Endothelial cell of umbilical vein (primary cell): ENCODE measurements around the gene PPIL6. TPM values are rescaled to one million over a fixed set of nuclear protein-coding genes. Genes with fewer than 3 reads are reported as not detected.

ENCODE experiments used
- BruUV-seq: library from RNA; stranded (reverse); fragments of 400-500 nt; replicated peaks from 2 replicates; lab custom pipeline; 2021; lab: Mats Ljungman, UMichigan
- CTCF ChIA-PET: fragments of 300-600, 350-600 bp; sonication (Branson Sonifier 250); formaldehyde crosslinking; loops from one replicate; lab custom pipeline; 2021; ENCODE audit warnings: antibody characterized with exemption, inconsistent platforms; lab: Charles Lee
- POLR2A ChIA-PET: fragments of 300-600, 350-600 bp; sonication (Branson Sonifier 250); formaldehyde crosslinking; loops from one replicate; lab custom pipeline; 2021; ENCODE audit warnings: antibody characterized with exemption, inconsistent platforms; lab: Charles Lee
- DNase-seq: peaks from one replicate; pipeline ENCODE4 v3.0.0-alpha.2; 2011; ENCODE audit warnings: low read depth, low spot score
- FAIRE-seq: peaks from 2 replicates; lab custom pipeline; 2011; peaks lifted over from hg19 to GRCh38; lab: Jason Lieb, UNC
- H2AFZ ChIP-seq: 2 replicates; pipeline ENCODE4 v1.6.0; 2012; ENCODE audit warnings: low read depth, low read length, control low read depth, inconsistent platforms
- H3K27ac ChIP-seq: 2 replicates; pipeline ENCODE4 v1.5.1; 2011; ENCODE audit warnings: low read depth, mild to moderate bottlenecking, control low read depth, low read length, moderate library complexity; ENCODE audit not compliant: insufficient read depth
- H3K27me3 ChIP-seq, 2 experiments: 2 replicates each; pipeline versions ENCODE4 v1.6.0 to v1.6.1; 2011; ENCODE audit warnings: low read length in 2 of 2, mixed read lengths in 1 of 2; ENCODE audit not compliant: control insufficient read depth in 2 of 2, insufficient read depth in 2 of 2
- H3K36me3 ChIP-seq, 2 experiments: 2 replicates in 1 of 2; 3 replicates in 1 of 2; pipeline ENCODE4 v1.5.1; 2011; ENCODE audit warnings: low read length in 2 of 2, mild to moderate bottlenecking in 1 of 2, moderate library complexity in 1 of 2; ENCODE audit not compliant: control insufficient read depth in 2 of 2, insufficient read depth in 2 of 2; ENCODE audit errors: extremely low read depth in 1 of 2
- H3K4me1 ChIP-seq: 3 replicates; pipeline ENCODE4 v1.5.1; 2011; ENCODE audit warnings: mild to moderate bottlenecking, low read length; ENCODE audit not compliant: control insufficient read depth, insufficient read depth; ENCODE audit errors: extremely low read depth
- H3K4me2 ChIP-seq: 2 replicates; pipeline ENCODE4 v1.6.1; 2011; ENCODE audit warnings: low read length, control low read depth, mixed read lengths; ENCODE audit not compliant: insufficient read depth
- H3K4me3 ChIP-seq, 3 experiments: fragments of 200-600 bp in 1 of 3; sonication (generic), shearing (Covaris generic) in 1 of 3; replicated peaks in 1 of 3; 2 replicates each; pipeline ENCODE4 v1.5.1; 2011 to 2016; ENCODE audit warnings: control low read depth in 3 of 3, low read length in 3 of 3, mild to moderate bottlenecking in 2 of 3, inconsistent platforms in 1 of 3, low read depth in 1 of 3, moderate library complexity in 1 of 3; ENCODE audit not compliant: insufficient read depth in 1 of 3
- H3K79me2 ChIP-seq: 2 replicates; pipeline ENCODE4 v1.6.0; 2012; ENCODE audit warnings: low read length, inconsistent platforms; ENCODE audit not compliant: control insufficient read depth, insufficient read depth
- H3K9ac ChIP-seq: replicated peaks from 2 replicates; pipeline ENCODE3; 2011; ENCODE audit warnings: low read length, control low read depth; ENCODE audit not compliant: insufficient read depth; ENCODE audit errors: extremely low read depth
- H3K9me1 ChIP-seq: replicated peaks from 3 replicates; pipeline ENCODE4 v1.6.0; 2011; ENCODE audit warnings: mild to moderate bottlenecking, low read length; ENCODE audit not compliant: control insufficient read depth, insufficient read depth; ENCODE audit errors: extremely low read depth
- H3K9me3 ChIP-seq: replicated peaks from 2 replicates; pipeline ENCODE4 v1.5.1; 2012; ENCODE audit warnings: low read length, inconsistent platforms; ENCODE audit not compliant: control insufficient read depth, insufficient read depth
- H4K20me1 ChIP-seq: replicated peaks from 2 replicates; pipeline ENCODE3; 2011; ENCODE audit warnings: mild to moderate bottlenecking, low read length; ENCODE audit not compliant: control insufficient read depth, insufficient read depth; ENCODE audit errors: extremely low read depth
- CTCF ChIP-seq, 2 donors: IDR thresholded peaks; 1 replicate in 1 of 2; 2 replicates in 1 of 2; pipeline ENCODE4 v1.5.1; 2011; ENCODE audit warnings: low read length in 2 of 2, mild to moderate bottlenecking in 2 of 2, moderate library complexity in 2 of 2, control low read depth in 1 of 2, inconsistent platforms in 1 of 2, low read depth in 1 of 2; ENCODE audit not compliant: insufficient read depth in 1 of 2; ENCODE audit errors: extremely low read depth in 1 of 2
- EZH2 ChIP-seq: IDR thresholded peaks from 2 replicates; pipeline ENCODE4 v1.6.1; 2012; ENCODE audit warnings: borderline replicate concordance, low read depth, mild to moderate bottlenecking, moderate library complexity, low read length, inconsistent platforms; ENCODE audit not compliant: severe bottlenecking
- FOS ChIP-seq: IDR thresholded peaks from 2 replicates; pipeline ENCODE4 v1.6.1; 2011; ENCODE audit warnings: mild to moderate bottlenecking, low read length, moderate library complexity, borderline replicate concordance; ENCODE audit not compliant: insufficient read depth
- GATA2 ChIP-seq: IDR thresholded peaks from 2 replicates; pipeline ENCODE4 v1.7.0; 2011; ENCODE audit warnings: low read depth, mild to moderate bottlenecking, moderate library complexity, mixed read lengths, low read length; ENCODE audit not compliant: insufficient read length, insufficient read depth
- JUN ChIP-seq: IDR thresholded peaks from 2 replicates; pipeline ENCODE4 v1.6.1; 2011; ENCODE audit warnings: borderline replicate concordance, low read depth; ENCODE audit not compliant: insufficient read length, insufficient read depth
- MAX ChIP-seq: IDR thresholded peaks from 2 replicates; pipeline ENCODE4 v1.6.1; 2011; ENCODE audit not compliant: insufficient read depth, insufficient read length
- MYC ChIP-seq: IDR thresholded peaks from one replicate; pipeline ENCODE4 v1.6.1; 2011; ENCODE audit warnings: mild to moderate bottlenecking, low read depth, low read length
- POLR2A ChIP-seq: IDR thresholded peaks from 2 replicates; pipeline ENCODE4 v1.6.1; 2012; ENCODE audit warnings: low read depth, mild to moderate bottlenecking, control low read depth, low read length
- POLR2AphosphoS5 ChIP-seq: IDR thresholded peaks from 2 replicates; pipeline ENCODE4 v1.6.1; 2012; ENCODE audit warnings: low read depth, mild to moderate bottlenecking, control low read depth, low read length, moderate library complexity; ENCODE audit not compliant: insufficient read depth
- dilution Hi-C: fragments of 300-500 bp; cut with MboI; formaldehyde crosslinking; loops from one replicate; pipeline ENCODE4 v1.15.0; 2019; ENCODE audit warnings: low sequenced_read_pairs; ENCODE audit not compliant: extremely low pct_ligation_motif_present
- intact Hi-C: fragments of 100-400 bp; cut with micrococcal nuclease; formaldehyde crosslinking; loops from one replicate; pipeline ENCODE4 v1.10.0; 2022
- polyA plus RNA-seq, 4 experiments: library from polyadenylated mRNA; depleted of rRNA in 3 of 4; stranded (reverse) in 3 of 4; unstranded in 1 of 4; fragments of >200 nt; gene quantifications; 2 replicates each; pipeline versions ENCODE4 v1.2.1 to v1.2.3, GENCODE V29; 2011 to 2012; ENCODE audit warnings: missing spikeins in 1 of 4
- total RNA-seq: library from RNA; stranded (reverse); gene quantifications from 2 replicates; pipeline ENCODE4 v1.2.3, GENCODE V29; 2021

The PPIL6 gene
- total and polyA plus RNA-seq, 2 donors (not counting 3 experiments of a cell fraction or from before 2014, with no cell fraction given) = 0.11 to 0.33 TPM

- ChIA-PET CTCF (no interaction called here), POLR2A (no interaction called here)
- no peak overlapping the region for H3K9ac ChIP-seq
- H3K27ac ChIP-seq = no peak overlapping the region
- H3K36me3 ChIP-seq = peaks cover 7 to 20% of the 10 kb centered on the region in 2 experiments
- peaks cover 3% of the 10 kb centered on the region for H4K20me1 ChIP-seq
- H3K4me1 ChIP-seq = no peaks in the 10 kb centered on the region
- no peak overlapping the region for H3K4me3 ChIP-seq
- H3K4me2 ChIP-seq = no peak overlapping the region
- no peaks in the 10 kb centered on the region for H3K27me3 ChIP-seq
- no peak for TF ChIP-seq MYC
- no peak for TF ChIP-seq JUN
- TF ChIP-seq MAX = no peak
- TF ChIP-seq FOS = no peak
- no peak for TF ChIP-seq GATA2
- TF ChIP-seq POLR2AphosphoS5 = no peak
- no peak for TF ChIP-seq CTCF (IDR thresholded peaks at IDR 0.05; ENCODE audit: extremely low read depth in 1 of 2, insufficient read depth in 1 of 2, low read depth in 1 of 2, low read length in 2 of 2)
- no peak for TF ChIP-seq POLR2A
- no peak for TF ChIP-seq EZH2
- dilution Hi-C loops (no loop called here), intact Hi-C loops (no loop called here)
- no TSS peak for BruUV-seq
- peaks cover 7% of the 10 kb centered on the region for H3K79me2 ChIP-seq
- no peak for DNase-seq
- no peaks in the 10 kb centered on the region for H3K9me3 ChIP-seq
- FAIRE-seq = no peak
- no peaks in the 10 kb centered on the region for H3K9me1 ChIP-seq
- H2AFZ ChIP-seq = no peak overlapping the region
These were observed 76.7 kb downstream of the PPIL6 start for GRCh38 chr6:109363753-109364152.
